ENCODE results near the gene GIT1. TPM values are rescaled to one million over a fixed set of nuclear protein-coding genes. Genes with fewer than 3 reads are reported as not detected.

Gene GIT1
- total RNA-seq, 5 donors from 2014 or later (not counting 1 experiment from before 2014, with no cell fraction given) = 36.7 to 86.4 (median 71.8) TPM

- Histone ChIP-seq H3K27me3 (replicated peaks in 1 of 2; ENCODE audit: control insufficient read depth in 2 of 2, extremely low read depth in 1 of 2, insufficient read depth in 2 of 2, low read length in 1 of 2) (peaks cover 0 to 21% of the 10 kb centered on the region in 2 experiments), H3K4me1 (ENCODE audit: control insufficient read depth in 1 of 2, extremely low read depth in 1 of 2, insufficient read depth in 2 of 2, low read length in 2 of 2) (peaks cover 27 to 55% of the 10 kb centered on the region in 2 experiments), H3K27ac (ENCODE audit: low read length) (no peak within 1 kb of the TSS), H3K9me3 (no peaks in the 10 kb centered on the region), H3K36me3 (ENCODE audit: control insufficient read depth in 2 of 2, extremely low read depth in 1 of 2, insufficient read depth in 1 of 2, low read length in 1 of 2) (no peaks in the 10 kb centered on the region), H3K4me3 (ENCODE audit: control insufficient read depth in 1 of 2, extremely low read depth in 1 of 2, low read length in 1 of 2) (peak within 1 kb of the TSS; percentile 64 to 69)
- ChIA-PET POLR2A (no interaction called here), CTCF (interaction anchor here in 1 of 2 donors (2.2 to 4.4 kb wide), 2 partner anchors 12 to 23 kb away, joined by 6 to 56 read pairs; no protein-coding TSS in a partner anchor)
- Mint-ChIP-seq H3K4me1 (peaks cover 29 to 39% (median 36%) of the 10 kb centered on the region in 3 donors), H3K4me3 (peak within 1 kb of the TSS; percentile 81 to 83 (median 83)), H3K9me3 (no peaks in the 10 kb centered on the region), H3K27ac (peak within 1 kb of the TSS; percentile 36 to 91), H3K36me3 (no peaks in the 10 kb centered on the region), H3K27me3 (no peaks in the 10 kb centered on the region)
- ATAC-seq (replicated peaks in 1 of 4) = no peak
- DNase-seq = peak in 2 of 35 experiments; percentile 34 to 53
- under 1% methylated on average over 91 of the region's 96 CpGs for WGBS (ENCODE audit: insufficient coverage)
These were observed 3.6 kb upstream of the GIT1 start, which contains the start of gene ANKRD13B for GRCh38 chr17:29592850-29593551. TSS of gene ANKRD13B (plus strand) at chr17:29593132. CDS start at chr17:29593622, 490 bp downstream.

- POLR2A ChIA-PET = no interaction called here
- 53% methylated on average over 4 of the region's 25 CpGs for WGBS (ENCODE audit: insufficient coverage)
- Mint-ChIP-seq H3K27ac (peak overlapping the region; percentile 72 to 91), H3K9me3 (no peaks in the 10 kb centered on the region), H3K36me3 (no peaks in the 10 kb centered on the region), H3K27me3 (no peaks in the 10 kb centered on the region), H3K4me3 (peak overlapping the region; percentile 81 to 83 (median 83)), H3K4me1 (peaks cover 39 to 50% (median 46%) of the 10 kb centered on the region in 3 donors)
- H3K4me3 ChIP-seq (ENCODE audit: control insufficient read depth in 1 of 2, extremely low read depth in 1 of 2, low read length in 1 of 2) = peak overlapping the region in 1 of 2 donors; percentile 16
- H3K27me3 ChIP-seq (replicated peaks in 1 of 2; ENCODE audit: control insufficient read depth in 2 of 2, extremely low read depth in 1 of 2, insufficient read depth in 2 of 2, low read length in 1 of 2) = peaks cover 0 to 21% of the 10 kb centered on the region in 2 experiments
- ATAC-seq (replicated peaks in 1 of 4) (peak; percentile 32 to 45 (median 32)), DNase-seq (peak in 30 of 35 experiments; percentile 29 to 81 (median 60))
- H3K36me3 ChIP-seq (ENCODE audit: control insufficient read depth in 2 of 2, extremely low read depth in 1 of 2, insufficient read depth in 1 of 2, low read length in 1 of 2) = no peaks in the 10 kb centered on the region
- CTCF ChIA-PET = interaction anchor here in 1 of 2 donors (0.6 to 4.4 kb wide), 4 partner anchors 11 to 222 kb away, joined by 3 to 56 read pairs (median 5); no protein-coding TSS in a partner anchor
- peaks cover 31 to 65% of the 10 kb centered on the region in 2 experiments for H3K4me1 ChIP-seq (ENCODE audit: control insufficient read depth in 1 of 2, extremely low read depth in 1 of 2, insufficient read depth in 2 of 2, low read length in 2 of 2)
- H3K27ac ChIP-seq (ENCODE audit: low read length) = no peak overlapping the region
- H3K9me3 ChIP-seq = no peaks in the 10 kb centered on the region
These were observed 2.5 kb upstream of the GIT1 start for GRCh38 chr17:29591737-29592608.

- Mint-ChIP-seq H3K9me3 (no peaks in the 10 kb centered on the region), H3K27ac (peak overlapping the region; percentile 72 to 91), H3K36me3 (no peaks in the 10 kb centered on the region), H3K4me1 (peaks cover 45 to 57% (median 54%) of the 10 kb centered on the region in 3 donors), H3K4me3 (peak overlapping the region; percentile 81 to 83 (median 83)), H3K27me3 (no peaks in the 10 kb centered on the region)
- peak overlapping the region in 1 of 2 donors; percentile 16 for H3K4me3 ChIP-seq (ENCODE audit: control insufficient read depth in 1 of 2, extremely low read depth in 1 of 2, low read length in 1 of 2)
- H3K4me1 ChIP-seq (ENCODE audit: control insufficient read depth in 1 of 2, extremely low read depth in 1 of 2, insufficient read depth in 2 of 2, low read length in 2 of 2) = peaks cover 31 to 72% of the 10 kb centered on the region in 2 experiments
- peaks cover 0 to 21% of the 10 kb centered on the region in 2 experiments for H3K27me3 ChIP-seq (replicated peaks in 1 of 2; ENCODE audit: control insufficient read depth in 2 of 2, extremely low read depth in 1 of 2, insufficient read depth in 2 of 2, low read length in 1 of 2)
- DNase-seq (peak in 4 of 35 experiments; percentile 25 to 49 (median 35)), ATAC-seq (replicated peaks in 1 of 4) (no peak)
- CTCF ChIA-PET = interaction anchor here (0.6 to 4.4 kb wide), 9 partner anchors 10 to 1233 kb away, joined by 3 to 56 read pairs (median 4); partner anchors contain the start of gene CRLF3 (in 1 of the 2)
- no peak overlapping the region for H3K27ac ChIP-seq (ENCODE audit: low read length)
- 16% methylated on average over 18 of the region's 31 CpGs for WGBS (ENCODE audit: insufficient coverage)
- no peaks in the 10 kb centered on the region for H3K9me3 ChIP-seq
- POLR2A ChIA-PET = interaction anchor here in 1 of 2 donors (0.6 kb wide), 1 partner anchor 126 kb away, joined by 3 read pairs; no protein-coding TSS in a partner anchor
- H3K36me3 ChIP-seq (ENCODE audit: control insufficient read depth in 2 of 2, extremely low read depth in 1 of 2, insufficient read depth in 1 of 2, low read length in 1 of 2) = no peaks in the 10 kb centered on the region
These were observed 1.8 kb upstream of the GIT1 start for GRCh38 chr17:29591146-29591736.

- DNase-seq (peak in 3 of 35 experiments; percentile 15 to 42 (median 27)), ATAC-seq (replicated peaks in 1 of 4) (no peak)
- POLR2A ChIA-PET = interaction anchor here in 1 of 2 donors (0.6 kb wide), 1 partner anchor 126 kb away, joined by 3 read pairs; no protein-coding TSS in a partner anchor
- Histone ChIP-seq H3K4me1 (ENCODE audit: control insufficient read depth in 1 of 2, extremely low read depth in 1 of 2, insufficient read depth in 2 of 2, low read length in 2 of 2) (peaks cover 34 to 73% of the 10 kb centered on the region in 2 experiments), H3K27ac (ENCODE audit: low read length) (peak overlapping the region; percentile 60), H3K36me3 (ENCODE audit: control insufficient read depth in 2 of 2, extremely low read depth in 1 of 2, insufficient read depth in 1 of 2, low read length in 1 of 2) (no peaks in the 10 kb centered on the region), H3K27me3 (replicated peaks in 1 of 2; ENCODE audit: control insufficient read depth in 2 of 2, extremely low read depth in 1 of 2, insufficient read depth in 2 of 2, low read length in 1 of 2) (peaks cover 0 to 20% of the 10 kb centered on the region in 2 experiments), H3K9me3 (no peaks in the 10 kb centered on the region), H3K4me3 (ENCODE audit: control insufficient read depth in 1 of 2, extremely low read depth in 1 of 2, low read length in 1 of 2) (peak overlapping the region; percentile 77 to 78)
- Mint-ChIP-seq H3K9me3 (no peaks in the 10 kb centered on the region), H3K36me3 (no peaks in the 10 kb centered on the region), H3K4me3 (peak overlapping the region; percentile 81 to 83 (median 83)), H3K4me1 (peaks cover 52 to 64% (median 60%) of the 10 kb centered on the region in 3 donors), H3K27me3 (no peaks in the 10 kb centered on the region), H3K27ac (peak overlapping the region; percentile 89 to 91)
- WGBS (ENCODE audit: insufficient coverage) = 52% methylated on average over 14 of the region's 30 CpGs
- CTCF ChIA-PET = interaction anchor here (0.6 to 4.4 kb wide), 8 partner anchors 9 to 1234 kb away, joined by 3 to 56 read pairs (median 4); partner anchors contain the start of gene CRLF3 (in 1 of the 2)
These were observed 1.1 kb upstream of the GIT1 start for GRCh38 chr17:29590411-29591145.

DNA sequence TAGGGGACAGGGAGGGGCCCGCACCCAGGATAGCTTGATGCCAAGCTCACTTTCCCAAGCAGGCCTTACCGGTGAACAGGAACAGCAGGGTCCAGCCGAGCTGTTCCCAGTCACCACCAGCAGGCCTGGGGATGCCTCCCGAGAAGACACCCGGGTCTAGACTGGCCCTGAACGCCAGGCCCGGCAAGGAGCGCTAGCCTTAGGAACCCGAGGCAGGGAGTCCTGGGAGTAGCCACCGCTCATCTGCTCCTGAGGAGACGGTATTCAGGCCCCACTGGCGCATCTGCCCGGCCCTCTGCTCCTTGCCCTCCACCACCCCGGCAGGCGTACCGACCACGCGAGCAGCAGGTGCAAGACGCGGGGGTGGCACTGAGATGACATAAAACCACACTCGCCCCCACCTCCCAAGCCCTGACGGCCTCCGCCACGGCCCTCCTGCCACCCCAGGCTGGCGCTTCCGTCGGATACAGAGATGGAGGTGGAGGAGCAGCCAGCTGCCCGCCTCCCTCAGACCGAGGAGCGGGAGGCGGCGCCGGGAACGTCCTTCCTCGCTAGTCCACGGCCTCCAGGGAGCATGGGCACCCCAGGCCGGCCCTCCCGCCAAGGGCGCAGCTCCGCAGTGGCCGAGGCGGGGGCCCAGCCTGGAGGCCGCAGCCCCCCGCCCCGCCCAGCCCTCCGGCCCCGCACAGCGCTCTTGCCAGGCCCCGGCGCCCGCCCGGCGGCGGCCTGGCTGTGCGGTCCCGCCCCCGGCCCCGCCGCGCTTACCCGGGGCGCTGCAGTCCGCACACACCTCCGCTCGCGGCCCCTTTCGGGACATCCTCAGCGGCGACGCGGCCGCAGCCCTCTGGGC, 661 bp downstream of the GIT1 start:
- peak in 14 of 35 experiments; percentile 8 to 62 (median 38) for DNase-seq
- no peaks in the 10 kb centered on the region for H3K36me3 Mint-ChIP-seq
- Histone ChIP-seq H3K27me3 (replicated peaks in 1 of 2; ENCODE audit: control insufficient read depth in 2 of 2, extremely low read depth in 1 of 2, insufficient read depth in 2 of 2, low read length in 1 of 2) (peaks cover 0 to 2% of the 10 kb centered on the region in 2 experiments), H3K27ac (ENCODE audit: low read length) (peak overlapping the region; percentile 11), H3K36me3 (ENCODE audit: control insufficient read depth in 2 of 2, extremely low read depth in 1 of 2, insufficient read depth in 1 of 2, low read length in 1 of 2) (no peaks in the 10 kb centered on the region), H3K4me3 (ENCODE audit: control insufficient read depth in 1 of 2, extremely low read depth in 1 of 2, low read length in 1 of 2) (peak overlapping the region; percentile 75 to 80), H3K9me3 (no peaks in the 10 kb centered on the region), H3K4me1 (ENCODE audit: control insufficient read depth in 1 of 2, extremely low read depth in 1 of 2, insufficient read depth in 2 of 2, low read length in 2 of 2) (peaks cover 38 to 84% of the 10 kb centered on the region in 2 experiments)
- H3K27ac Mint-ChIP-seq = peak overlapping the region; percentile 92 to 94
- peak; percentile 12 to 37 (median 25) for ATAC-seq (replicated peaks in 1 of 4)
- whole genome bisulfite sequencing (ENCODE audit: insufficient coverage) = under 1% methylated on average over 70 of the region's 72 CpGs
- no peaks in the 10 kb centered on the region for H3K9me3 Mint-ChIP-seq
- ChIA-PET POLR2A (no interaction called here), CTCF (interaction anchor here in 1 of 2 donors (1.2 to 2.0 kb wide), 2 partner anchors 28 to 32 kb away, joined by 4 to 10 read pairs; no protein-coding TSS in a partner anchor)
- no peaks in the 10 kb centered on the region for H3K27me3 Mint-ChIP-seq
- H3K4me1 Mint-ChIP-seq = peaks cover 67 to 75% (median 75%) of the 10 kb centered on the region in 3 donors
- peak overlapping the region; percentile 87 to 93 (median 89) for H3K4me3 Mint-ChIP-seq
